HepG2 (cell line): ENCODE data around the gene TPM2. TPM values are rescaled to one million over a fixed set of nuclear protein-coding genes. Genes with fewer than 3 reads are reported as not detected.
A peak's percentile ranks its signal among the peaks of the same experiment; 100 is the strongest.

Source experiments
- CREB1 ChIP-seq, 2 experiments: fragments of 450-650 bp in 1 of 2; IDR thresholded peaks; 2 replicates each; pipeline ENCODE4 v1.6.1; 2016 to 2017; ENCODE audit warnings: control low read depth in 1 of 2, mild to moderate bottlenecking in 1 of 2, missing compliant biosample characterization in 1 of 2, missing genetic modification characterization in 1 of 2
- KAT8 ChIP-seq: IDR thresholded peaks from 2 replicates; pipeline ENCODE4 v1.6.1; 2016; ENCODE audit warnings: missing genetic modification reagents, missing compliant biosample characterization
- KMT2B ChIP-seq: IDR thresholded peaks from 2 replicates; pipeline ENCODE4 v1.6.1; 2016; ENCODE audit warnings: missing genetic modification reagents, missing compliant biosample characterization
- PAWR ChIP-seq: sonication (generic); formaldehyde crosslinking; IDR thresholded peaks from 2 replicates; pipeline ENCODE4 v1.4.0; 2020; ENCODE audit warnings: missing genetic modification reagents, mild to moderate bottlenecking, borderline replicate concordance
- POLR2G ChIP-seq: fragments of 200-400 bp; formaldehyde crosslinking; IDR thresholded peaks from 2 replicates; pipeline ENCODE4 v1.6.1; 2018; ENCODE audit warnings: mild to moderate bottlenecking, low read depth, low read length, moderate library complexity
- SKI ChIP-seq: fragments of 450-650 bp; IDR thresholded peaks from one replicate; pipeline ENCODE4 v1.6.1; 2018; ENCODE audit warnings: mild to moderate bottlenecking; ENCODE audit not compliant: partially characterized antibody
- SMYD3 ChIP-seq: sonication (generic); formaldehyde crosslinking; IDR thresholded peaks from 2 replicates; pipeline ENCODE4 v1.8.1; 2023; ENCODE audit warnings: mild to moderate bottlenecking, missing genetic modification reagents
- SRSF1 ChIP-seq: fragments of 200-400 bp; formaldehyde crosslinking; optimal IDR thresholded peaks from 2 replicates; pipeline ENCODE3; 2017; ENCODE audit warnings: mild to moderate bottlenecking, low read depth, low read length, moderate library complexity
- SRY ChIP-seq: sonication (generic); formaldehyde crosslinking; IDR thresholded peaks from 2 replicates; pipeline ENCODE4 v1.8.0; 2022; ENCODE audit warnings: mild to moderate bottlenecking, missing genetic modification reagents
- TBX3 ChIP-seq: fragments of 450-650 bp; IDR thresholded peaks from 2 replicates; pipeline ENCODE4 v1.6.1; 2017; ENCODE audit warnings: antibody characterized with exemption, mild to moderate bottlenecking, inconsistent platforms, borderline replicate concordance
- TCF12 ChIP-seq, 2 experiments: fragments of 450-650 bp in 1 of 2; sonication (generic) in 1 of 2; formaldehyde crosslinking in 1 of 2; IDR thresholded peaks; 2 replicates each; pipeline versions ENCODE4 v1.6.1 to v1.8.0; 2017 to 2022; ENCODE audit warnings: antibody characterized with exemption in 1 of 2, mild to moderate bottlenecking in 1 of 2, missing genetic modification reagents in 1 of 2, moderate library complexity in 1 of 2
- TRIM24 ChIP-seq: sonication (generic); formaldehyde crosslinking; IDR thresholded peaks from 2 replicates; pipeline ENCODE4 v1.8.0; 2022; ENCODE audit warnings: mild to moderate bottlenecking, missing genetic modification reagents
- ZBTB38 ChIP-seq: sonication (generic); formaldehyde crosslinking; IDR thresholded peaks from 2 replicates; pipeline ENCODE4 v1.5.1; 2020; ENCODE audit warnings: mild to moderate bottlenecking, missing genetic modification reagents
- ZNF253 ChIP-seq: sonication (generic); formaldehyde crosslinking; IDR thresholded peaks from 2 replicates; pipeline ENCODE4 v1.8.0; 2022; ENCODE audit warnings: mild to moderate bottlenecking, missing genetic modification reagents, borderline replicate concordance
- ZNF263 ChIP-seq: sonication (generic); formaldehyde crosslinking; IDR thresholded peaks from 2 replicates; pipeline ENCODE4 v1.4.0; 2020; ENCODE audit warnings: missing genetic modification reagents
- ZNF546 ChIP-seq: sonication (generic); formaldehyde crosslinking; conservative IDR thresholded peaks from 2 replicates; pipeline ENCODE4 v1.8.1; 2023; ENCODE audit warnings: mild to moderate bottlenecking, missing genetic modification reagents
- ZNF552 ChIP-seq: sonication (generic); formaldehyde crosslinking; IDR thresholded peaks from 2 replicates; pipeline ENCODE4 v1.9.0; 2022; ENCODE audit warnings: missing genetic modification reagents, mild to moderate bottlenecking, borderline replicate concordance
- ZNF691 ChIP-seq: sonication (generic); formaldehyde crosslinking; IDR thresholded peaks from 2 replicates; pipeline ENCODE4 v1.4.0; 2020; ENCODE audit warnings: missing genetic modification reagents, low read depth, mild to moderate bottlenecking, borderline replicate concordance
- ZNF747 ChIP-seq: sonication (generic); formaldehyde crosslinking; IDR thresholded peaks from 2 replicates; pipeline ENCODE4 v1.8.1; 2023; ENCODE audit warnings: missing genetic modification reagents, mild to moderate bottlenecking, borderline replicate concordance
- ZNF788 ChIP-seq: sonication (generic); formaldehyde crosslinking; IDR thresholded peaks from 2 replicates; pipeline ENCODE4 v1.5.0; 2020; ENCODE audit warnings: mild to moderate bottlenecking, missing genetic modification reagents, borderline replicate concordance
- ZNF879 ChIP-seq: sonication (generic); formaldehyde crosslinking; IDR thresholded peaks from 2 replicates; pipeline ENCODE4 v1.8.1; 2023; ENCODE audit warnings: missing genetic modification reagents
- ZSCAN29 ChIP-seq: sonication (generic); formaldehyde crosslinking; conservative IDR thresholded peaks from 2 replicates; pipeline ENCODE4 v1.4.0; 2020; ENCODE audit warnings: mild to moderate bottlenecking, missing genetic modification reagents
- polyA plus RNA-seq, 8 experiments: library from polyadenylated mRNA; depleted of rRNA in 3 of 8; stranded (reverse) in 7 of 8; unstranded in 1 of 8; fragments of >200 nt; fragmentation: Illumina TruSeq in 4 of 8; extraction: Trizol in 4 of 8; gene quantifications; 2 replicates each; pipeline versions ENCODE4 v1.2.1 to v1.2.3, GENCODE V29; 2011 to 2016; ENCODE audit warnings: low read depth in 4 of 8, missing spikeins in 1 of 8, mixed read lengths in 1 of 8; ENCODE audit not compliant: insufficient read depth in 1 of 8
- total RNA-seq, 5 experiments: library from RNA; depleted of rRNA; stranded (reverse); fragments of >200 nt; fragmentation: Illumina TruSeq; extraction: Trizol; gene quantifications; 2 replicates each; pipeline ENCODE4 v1.2.3, GENCODE V29; 2016; ENCODE audit warnings: low read depth in 1 of 5
- TF ChIP-seq, protein P1 (sequence below): sonication (generic); formaldehyde crosslinking; IDR thresholded peaks from 2 replicates; pipeline ENCODE4 v1.4.0; 2020; ENCODE audit warnings: missing genetic modification reagents
- TF ChIP-seq, protein P2 (sequence below): sonication (generic); formaldehyde crosslinking; IDR thresholded peaks from 2 replicates; pipeline ENCODE4 v1.5.1; 2020; ENCODE audit warnings: missing genetic modification reagents, mild to moderate bottlenecking, borderline replicate concordance
- TF ChIP-seq, protein P3 (sequence below): sonication (generic); formaldehyde crosslinking; IDR thresholded peaks from 2 replicates; pipeline ENCODE4 v1.5.0; 2020; ENCODE audit warnings: missing genetic modification reagents

The TPM2 gene
- total and polyA plus RNA-seq, 2 of the 13 experiments (the other 11 are each of a cell fraction or from before 2014, with no cell fraction given), result 3.1 to 10.7 TPM

DNA sequence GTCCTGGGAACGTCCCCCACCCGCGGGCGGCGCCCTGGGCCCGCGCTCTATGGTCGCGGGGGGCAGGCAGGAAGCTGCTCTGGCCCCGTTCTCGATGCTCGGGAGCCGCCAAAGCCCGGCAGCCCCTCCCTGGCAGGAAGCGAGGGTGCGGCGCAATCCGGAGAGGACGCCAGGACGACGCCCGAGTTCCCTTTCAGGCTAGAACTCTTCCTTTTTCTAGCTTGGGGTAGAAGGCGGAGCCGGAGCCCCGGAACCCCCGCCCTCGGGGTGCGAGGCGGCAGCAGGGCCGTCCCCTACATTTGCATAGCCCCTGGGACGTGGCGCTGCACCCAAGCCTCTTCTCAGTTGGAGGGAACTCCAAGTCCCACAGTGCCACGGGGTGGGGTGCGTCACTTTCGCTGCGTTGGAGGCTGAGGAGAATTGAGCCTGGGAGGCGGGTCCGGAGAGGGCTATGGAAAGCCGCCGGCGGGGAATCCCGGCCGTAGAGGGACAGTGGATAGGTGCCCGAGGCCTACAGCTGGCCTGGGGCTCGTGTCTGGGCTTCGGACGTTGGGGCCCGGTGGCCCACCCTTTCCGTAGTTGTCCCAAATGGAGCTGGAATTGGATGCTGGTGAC, 42.6 kb upstream of the TPM2 start, which contains the start of the genes CREB3 and TLN1 (continued):
- TF ChIP-seq, protein P1, sequence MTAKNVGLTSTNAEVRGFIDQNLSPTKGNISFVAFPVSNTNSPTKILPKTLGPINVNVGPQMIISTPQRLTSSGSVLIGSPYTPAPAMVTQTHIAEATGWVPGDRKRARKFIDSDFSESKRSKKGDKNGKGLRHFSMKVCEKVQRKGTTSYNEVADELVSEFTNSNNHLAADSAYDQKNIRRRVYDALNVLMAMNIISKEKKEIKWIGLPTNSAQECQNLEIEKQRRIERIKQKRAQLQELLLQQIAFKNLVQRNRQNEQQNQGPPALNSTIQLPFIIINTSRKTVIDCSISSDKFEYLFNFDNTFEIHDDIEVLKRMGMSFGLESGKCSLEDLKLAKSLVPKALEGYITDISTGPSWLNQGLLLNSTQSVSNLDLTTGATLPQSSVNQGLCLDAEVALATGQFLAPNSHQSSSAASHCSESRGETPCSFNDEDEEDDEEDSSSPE (CRISPR knock-in tag), result peak; percentile 89
- TF ChIP-seq ZNF788 (CRISPR knock-in tag) (peak; percentile 76; the same call in 1 of the 2 replicates), ZNF691 (CRISPR knock-in tag) (0 out of 2 replicates have a peak, but pooled peaks have one; percentile 3), KMT2B (CRISPR knock-in tag) (peak; percentile 53), ZNF546 (CRISPR knock-in tag) (no peak), SMYD3 (CRISPR knock-in tag) (0 out of 2 replicates have a peak, but pooled peaks have one; percentile 28), POLR2G (peak; percentile 92), ZNF253 (CRISPR knock-in tag) (no peak), SRY (CRISPR knock-in tag) (no peak; the same call in 1 of the 2 replicates), PAWR (CRISPR knock-in tag) (no peak), SKI (peak; percentile 55), ZNF879 (CRISPR knock-in tag) (0 out of 2 replicates have a peak, but pooled peaks have one; percentile 74), ZNF263 (peak; percentile 43; the same call in 1 of the 2 replicates), SRSF1 (peak; percentile 74), ZBTB38 (CRISPR knock-in tag) (peak; percentile 32; the same call in 1 of the 2 replicates), CREB1 (IDR thresholded peaks at IDR 0.05) (peak; percentile 80), CREB1 (CRISPR knock-in tag; IDR thresholded peaks at IDR 0.05) (peak; percentile 95), KAT8 (CRISPR knock-in tag) (peak; percentile 94), ZSCAN29 (CRISPR knock-in tag) (0 out of 2 replicates have a peak, but pooled peaks have one; percentile 79), TCF12 (IDR thresholded peaks at IDR 0.05) (no peak), TCF12 (CRISPR knock-in tag; IDR thresholded peaks at IDR 0.05) (0 out of 2 replicates have a peak, but pooled peaks have one; percentile 21), TRIM24 (CRISPR knock-in tag) (no peak), TBX3 (no peak), ZNF552 (CRISPR knock-in tag) (peak; percentile 23; the same call in 1 of the 2 replicates), ZNF747 (CRISPR knock-in tag) (0 out of 2 replicates have a peak, but pooled peaks have one; percentile 66)
- TF ChIP-seq, protein P2, sequence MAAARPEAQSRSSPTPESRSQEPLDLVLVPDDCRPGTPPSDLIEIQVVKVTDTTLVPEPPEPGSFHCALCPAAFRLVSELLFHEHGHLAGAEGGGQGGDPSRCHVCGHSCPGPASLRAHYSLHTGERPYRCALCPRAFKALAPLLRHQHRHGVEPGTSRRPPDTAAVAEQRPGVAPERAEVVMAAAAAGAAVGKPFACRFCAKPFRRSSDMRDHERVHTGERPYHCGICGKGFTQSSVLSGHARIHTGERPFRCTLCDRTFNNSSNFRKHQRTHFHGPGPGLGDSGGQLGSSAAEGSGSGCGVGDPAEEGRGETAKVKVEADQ, result peak; percentile 42; the same call in 1 of the 2 replicates
- TF ChIP-seq, protein P3, sequence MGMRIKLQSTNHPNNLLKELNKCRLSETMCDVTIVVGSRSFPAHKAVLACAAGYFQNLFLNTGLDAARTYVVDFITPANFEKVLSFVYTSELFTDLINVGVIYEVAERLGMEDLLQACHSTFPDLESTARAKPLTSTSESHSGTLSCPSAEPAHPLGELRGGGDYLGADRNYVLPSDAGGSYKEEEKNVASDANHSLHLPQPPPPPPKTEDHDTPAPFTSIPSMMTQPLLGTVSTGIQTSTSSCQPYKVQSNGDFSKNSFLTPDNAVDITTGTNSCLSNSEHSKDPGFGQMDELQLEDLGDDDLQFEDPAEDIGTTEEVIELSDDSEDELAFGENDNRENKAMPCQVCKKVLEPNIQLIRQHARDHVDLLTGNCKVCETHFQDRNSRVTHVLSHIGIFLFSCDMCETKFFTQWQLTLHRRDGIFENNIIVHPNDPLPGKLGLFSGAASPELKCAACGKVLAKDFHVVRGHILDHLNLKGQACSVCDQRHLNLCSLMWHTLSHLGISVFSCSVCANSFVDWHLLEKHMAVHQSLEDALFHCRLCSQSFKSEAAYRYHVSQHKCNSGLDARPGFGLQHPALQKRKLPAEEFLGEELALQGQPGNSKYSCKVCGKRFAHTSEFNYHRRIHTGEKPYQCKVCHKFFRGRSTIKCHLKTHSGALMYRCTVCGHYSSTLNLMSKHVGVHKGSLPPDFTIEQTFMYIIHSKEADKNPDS (CRISPR knock-in tag), result 0 out of 2 replicates have a peak, but pooled peaks have one; percentile 42
